Endothelial cell of umbilical vein (primary cell): ENCODE data around the gene TOR1A. TPM values are rescaled to one million over a fixed set of nuclear protein-coding genes. Genes with fewer than 3 reads are reported as not detected.

Experiments
- BruUV-seq: library from RNA; stranded (reverse); fragments of 400-500 nt; replicated peaks from 2 replicates; lab custom pipeline; 2021; lab: Mats Ljungman, UMichigan
- CTCF ChIA-PET: fragments of 300-600, 350-600 bp; sonication (Branson Sonifier 250); formaldehyde crosslinking; loops from one replicate; lab custom pipeline; 2021; ENCODE audit warnings: antibody characterized with exemption, inconsistent platforms; lab: Charles Lee
- POLR2A ChIA-PET: fragments of 300-600, 350-600 bp; sonication (Branson Sonifier 250); formaldehyde crosslinking; loops from one replicate; lab custom pipeline; 2021; ENCODE audit warnings: antibody characterized with exemption, inconsistent platforms; lab: Charles Lee
- DNase-seq: peaks from one replicate; pipeline ENCODE4 v3.0.0-alpha.2; 2011; ENCODE audit warnings: low read depth, low spot score
- FAIRE-seq: peaks from 2 replicates; lab custom pipeline; 2011; peaks lifted over from hg19 to GRCh38; lab: Jason Lieb, UNC
- H2AFZ ChIP-seq: 2 replicates; pipeline ENCODE4 v1.6.0; 2012; ENCODE audit warnings: low read depth, low read length, control low read depth, inconsistent platforms
- H3K27ac ChIP-seq: 2 replicates; pipeline ENCODE4 v1.5.1; 2011; ENCODE audit warnings: low read depth, mild to moderate bottlenecking, control low read depth, low read length, moderate library complexity; ENCODE audit not compliant: insufficient read depth
- H3K27me3 ChIP-seq, 2 experiments: 2 replicates each; pipeline versions ENCODE4 v1.6.0 to v1.6.1; 2011; ENCODE audit warnings: low read length in 2 of 2, mixed read lengths in 1 of 2; ENCODE audit not compliant: control insufficient read depth in 2 of 2, insufficient read depth in 2 of 2
- H3K36me3 ChIP-seq, 2 experiments: 2 replicates in 1 of 2; 3 replicates in 1 of 2; pipeline ENCODE4 v1.5.1; 2011; ENCODE audit warnings: low read length in 2 of 2, mild to moderate bottlenecking in 1 of 2, moderate library complexity in 1 of 2; ENCODE audit not compliant: control insufficient read depth in 2 of 2, insufficient read depth in 2 of 2; ENCODE audit errors: extremely low read depth in 1 of 2
- H3K4me1 ChIP-seq: 3 replicates; pipeline ENCODE4 v1.5.1; 2011; ENCODE audit warnings: mild to moderate bottlenecking, low read length; ENCODE audit not compliant: control insufficient read depth, insufficient read depth; ENCODE audit errors: extremely low read depth
- H3K4me2 ChIP-seq: 2 replicates; pipeline ENCODE4 v1.6.1; 2011; ENCODE audit warnings: low read length, control low read depth, mixed read lengths; ENCODE audit not compliant: insufficient read depth
- H3K4me3 ChIP-seq, 3 experiments: fragments of 200-600 bp in 1 of 3; sonication (generic), shearing (Covaris generic) in 1 of 3; replicated peaks in 1 of 3; 2 replicates each; pipeline ENCODE4 v1.5.1; 2011 to 2016; ENCODE audit warnings: control low read depth in 3 of 3, low read length in 3 of 3, mild to moderate bottlenecking in 2 of 3, inconsistent platforms in 1 of 3, low read depth in 1 of 3, moderate library complexity in 1 of 3; ENCODE audit not compliant: insufficient read depth in 1 of 3
- H3K79me2 ChIP-seq: 2 replicates; pipeline ENCODE4 v1.6.0; 2012; ENCODE audit warnings: low read length, inconsistent platforms; ENCODE audit not compliant: control insufficient read depth, insufficient read depth
- H3K9ac ChIP-seq: replicated peaks from 2 replicates; pipeline ENCODE3; 2011; ENCODE audit warnings: low read length, control low read depth; ENCODE audit not compliant: insufficient read depth; ENCODE audit errors: extremely low read depth
- H3K9me1 ChIP-seq: replicated peaks from 3 replicates; pipeline ENCODE4 v1.6.0; 2011; ENCODE audit warnings: mild to moderate bottlenecking, low read length; ENCODE audit not compliant: control insufficient read depth, insufficient read depth; ENCODE audit errors: extremely low read depth
- H3K9me3 ChIP-seq: replicated peaks from 2 replicates; pipeline ENCODE4 v1.5.1; 2012; ENCODE audit warnings: low read length, inconsistent platforms; ENCODE audit not compliant: control insufficient read depth, insufficient read depth
- H4K20me1 ChIP-seq: replicated peaks from 2 replicates; pipeline ENCODE3; 2011; ENCODE audit warnings: mild to moderate bottlenecking, low read length; ENCODE audit not compliant: control insufficient read depth, insufficient read depth; ENCODE audit errors: extremely low read depth
- EZH2 ChIP-seq: IDR thresholded peaks from 2 replicates; pipeline ENCODE4 v1.6.1; 2012; ENCODE audit warnings: borderline replicate concordance, low read depth, mild to moderate bottlenecking, moderate library complexity, low read length, inconsistent platforms; ENCODE audit not compliant: severe bottlenecking
- FOS ChIP-seq: IDR thresholded peaks from 2 replicates; pipeline ENCODE4 v1.6.1; 2011; ENCODE audit warnings: mild to moderate bottlenecking, low read length, moderate library complexity, borderline replicate concordance; ENCODE audit not compliant: insufficient read depth
- GATA2 ChIP-seq: IDR thresholded peaks from 2 replicates; pipeline ENCODE4 v1.7.0; 2011; ENCODE audit warnings: low read depth, mild to moderate bottlenecking, moderate library complexity, mixed read lengths, low read length; ENCODE audit not compliant: insufficient read length, insufficient read depth
- JUN ChIP-seq: IDR thresholded peaks from 2 replicates; pipeline ENCODE4 v1.6.1; 2011; ENCODE audit warnings: borderline replicate concordance, low read depth; ENCODE audit not compliant: insufficient read length, insufficient read depth
- MAX ChIP-seq: IDR thresholded peaks from 2 replicates; pipeline ENCODE4 v1.6.1; 2011; ENCODE audit not compliant: insufficient read depth, insufficient read length
- MYC ChIP-seq: IDR thresholded peaks from one replicate; pipeline ENCODE4 v1.6.1; 2011; ENCODE audit warnings: mild to moderate bottlenecking, low read depth, low read length
- POLR2A ChIP-seq: IDR thresholded peaks from 2 replicates; pipeline ENCODE4 v1.6.1; 2012; ENCODE audit warnings: low read depth, mild to moderate bottlenecking, control low read depth, low read length
- POLR2AphosphoS5 ChIP-seq: IDR thresholded peaks from 2 replicates; pipeline ENCODE4 v1.6.1; 2012; ENCODE audit warnings: low read depth, mild to moderate bottlenecking, control low read depth, low read length, moderate library complexity; ENCODE audit not compliant: insufficient read depth
- dilution Hi-C: fragments of 300-500 bp; cut with MboI; formaldehyde crosslinking; loops from one replicate; pipeline ENCODE4 v1.15.0; 2019; ENCODE audit warnings: low sequenced_read_pairs; ENCODE audit not compliant: extremely low pct_ligation_motif_present
- intact Hi-C: fragments of 100-400 bp; cut with micrococcal nuclease; formaldehyde crosslinking; loops from one replicate; pipeline ENCODE4 v1.10.0; 2022
- polyA plus RNA-seq, 4 experiments: library from polyadenylated mRNA; depleted of rRNA in 3 of 4; stranded (reverse) in 3 of 4; unstranded in 1 of 4; fragments of >200 nt; gene quantifications; 2 replicates each; pipeline versions ENCODE4 v1.2.1 to v1.2.3, GENCODE V29; 2011 to 2012; ENCODE audit warnings: missing spikeins in 1 of 4
- total RNA-seq: library from RNA; stranded (reverse); gene quantifications from 2 replicates; pipeline ENCODE4 v1.2.3, GENCODE V29; 2021
- TF ChIP-seq, protein P1 (sequence below), 2 donors: IDR thresholded peaks; 1 replicate in 1 of 2; 2 replicates in 1 of 2; pipeline ENCODE4 v1.5.1; 2011; ENCODE audit warnings: low read length in 2 of 2, mild to moderate bottlenecking in 2 of 2, moderate library complexity in 2 of 2, control low read depth in 1 of 2, inconsistent platforms in 1 of 2, low read depth in 1 of 2; ENCODE audit not compliant: insufficient read depth in 1 of 2; ENCODE audit errors: extremely low read depth in 1 of 2

Gene TOR1A
- total and polyA plus RNA-seq, 2 donors (not counting 3 experiments of a cell fraction or from before 2014, with no cell fraction given), result 57.8 to 89.8 TPM

GRCh38 chr9:129863059-129863690 is 39.2 kb upstream of the TOR1A start:
- intact Hi-C loops, result no loop called here
- no TSS peak for BruUV-seq

More at GRCh38 chr9:129863059-129863690, 39.2 kb upstream of the TOR1A start:
- Histone ChIP-seq H3K27ac (no peak overlapping the region), H3K9me3 (no peaks in the 10 kb centered on the region), H3K9me1 (no peaks in the 10 kb centered on the region), H3K4me3 (no peak overlapping the region), H3K4me2 (no peak overlapping the region), H4K20me1 (no peaks in the 10 kb centered on the region), H3K36me3 (peaks cover 3 to 19% of the 10 kb centered on the region in 2 experiments), H3K79me2 (no peaks in the 10 kb centered on the region), H2AFZ (no peak overlapping the region), H3K27me3 (no peaks in the 10 kb centered on the region), H3K9ac (no peak overlapping the region), H3K4me1 (no peaks in the 10 kb centered on the region)
- POLR2A ChIA-PET, result no interaction called here
- CTCF ChIA-PET, result interaction anchor here (0.6 kb wide), 1 partner anchor 47 kb away, joined by 4 read pairs; no protein-coding TSS in a partner anchor
- no peak for FAIRE-seq
- dilution Hi-C loops, result no loop called here
- DNase-seq, result peak; percentile 26
- TF ChIP-seq FOS (no peak), POLR2AphosphoS5 (no peak), MAX (no peak), MYC (no peak), JUN (no peak), GATA2 (no peak), POLR2A (no peak), EZH2 (no peak)
- TF ChIP-seq, protein P1, sequence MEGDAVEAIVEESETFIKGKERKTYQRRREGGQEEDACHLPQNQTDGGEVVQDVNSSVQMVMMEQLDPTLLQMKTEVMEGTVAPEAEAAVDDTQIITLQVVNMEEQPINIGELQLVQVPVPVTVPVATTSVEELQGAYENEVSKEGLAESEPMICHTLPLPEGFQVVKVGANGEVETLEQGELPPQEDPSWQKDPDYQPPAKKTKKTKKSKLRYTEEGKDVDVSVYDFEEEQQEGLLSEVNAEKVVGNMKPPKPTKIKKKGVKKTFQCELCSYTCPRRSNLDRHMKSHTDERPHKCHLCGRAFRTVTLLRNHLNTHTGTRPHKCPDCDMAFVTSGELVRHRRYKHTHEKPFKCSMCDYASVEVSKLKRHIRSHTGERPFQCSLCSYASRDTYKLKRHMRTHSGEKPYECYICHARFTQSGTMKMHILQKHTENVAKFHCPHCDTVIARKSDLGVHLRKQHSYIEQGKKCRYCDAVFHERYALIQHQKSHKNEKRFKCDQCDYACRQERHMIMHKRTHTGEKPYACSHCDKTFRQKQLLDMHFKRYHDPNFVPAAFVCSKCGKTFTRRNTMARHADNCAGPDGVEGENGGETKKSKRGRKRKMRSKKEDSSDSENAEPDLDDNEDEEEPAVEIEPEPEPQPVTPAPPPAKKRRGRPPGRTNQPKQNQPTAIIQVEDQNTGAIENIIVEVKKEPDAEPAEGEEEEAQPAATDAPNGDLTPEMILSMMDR (IDR thresholded peaks at IDR 0.05; ENCODE audit: extremely low read depth in 1 of 2, insufficient read depth in 1 of 2, low read depth in 1 of 2, low read length in 2 of 2), result no peak
